Left hindlimb (tissue), 1 donor: Measurements from ENCODE around the gene LILRB5.
"Not testable (repeated sequence)": the region's sequence is repeated elsewhere in the genome, so short reads cannot be mapped to it uniquely, and the experiment has no call there.

Experiments used
- DNase-seq: peaks from one replicate; pipeline ENCODE4 v3.0.0-alpha.2; 2018

LILRB5 gene

GRCh38 chr19:54274516-54274915 is 17.4 kb upstream of the LILRB5 start:
- not testable (repeated sequence) for DNase-seq

- no peak for DNase-seq
These were observed 16.7 kb upstream of the LILRB5 start for GRCh38 chr19:54273821-54274220.

GRCh38 chr19:54272181-54272580 is 15.1 kb upstream of the LILRB5 start:
- not testable (repeated sequence) for DNase-seq

- DNase-seq: not testable (repeated sequence)
These were observed 14.5 kb upstream of the LILRB5 start for GRCh38 chr19:54271587-54271986.

- no peak for DNase-seq
These were observed 14.0 kb upstream of the LILRB5 start for GRCh38 chr19:54271106-54271505.

- no peak for DNase-seq
These were observed 11.9 kb upstream of the LILRB5 start for GRCh38 chr19:54268936-54269335.

- peak; percentile 67 for DNase-seq
These were observed 9.1 kb upstream of the LILRB5 start for GRCh38 chr19:54266133-54266532.

- DNase-seq: no peak
These were observed 5.4 kb upstream of the LILRB5 start for GRCh38 chr19:54262470-54262869.

- no peak for DNase-seq
These were observed 5.0 kb upstream of the LILRB5 start for GRCh38 chr19:54262066-54262465.

- DNase-seq: no peak
These were observed 590 bp downstream of the LILRB5 start for GRCh38 chr19:54256250-54257115.

GRCh38 chr19:54255105-54255775 is 1.8 kb downstream of the LILRB5 start:
- DNase-seq: no peak

- DNase-seq: no peak
These were observed 2.7 kb downstream of the LILRB5 start for GRCh38 chr19:54254195-54254906.

GRCh38 chr19:54253331-54254194 is 3.5 kb downstream of the LILRB5 start:
- DNase-seq: no peak

- no peak for DNase-seq
These were observed 4.2 kb downstream of the LILRB5 start for GRCh38 chr19:54252845-54253244.

GRCh38 chr19:54252243-54252642 is 4.8 kb downstream of the LILRB5 start:
- no peak for DNase-seq

GRCh38 chr19:54248016-54248601 is 9.0 kb downstream of the LILRB5 start:
- DNase-seq: peak; percentile 48

- no peak for DNase-seq
These were observed 9.8 kb downstream of the LILRB5 start for GRCh38 chr19:54247106-54247930.

GRCh38 chr19:54245936-54246335 is 11.1 kb downstream of the LILRB5 start:
- no peak for DNase-seq

GRCh38 chr19:54243809-54244208 is 13.3 kb downstream of the LILRB5 start:
- DNase-seq: not testable (repeated sequence)

- not testable (repeated sequence) for DNase-seq
These were observed 14.4 kb downstream of the LILRB5 start, which contains the start of gene LILRA6 for GRCh38 chr19:54242646-54243045. Gene LILRA6, minus strand, starts transcription at chr19:54242790.

- DNase-seq: not testable (repeated sequence)
These were observed 14.8 kb downstream of the LILRB5 start for GRCh38 chr19:54242234-54242633.
